Dendritic cell treated with granulocyte-macrophage colony-stimulating factor and Interleukin-4, amounts not matched to agents 40 ng/mL and 50 ng/mL, for 4 days (primary cell): Measurements from ENCODE around the gene MRPL41.

ENCODE experiments used
- H3K27ac Mint-ChIP-seq: one replicate; pipeline ENCODE4 v1.8.0; 2022; ENCODE audit warnings: mild to moderate bottlenecking, mixed read lengths
- H3K27me3 Mint-ChIP-seq: one replicate; pipeline ENCODE4 v1.8.0; 2022; ENCODE audit warnings: mild to moderate bottlenecking, mixed read lengths
- H3K36me3 Mint-ChIP-seq: one replicate; pipeline ENCODE4 v1.8.0; 2022; ENCODE audit warnings: low read depth, mixed read lengths
- H3K4me1 Mint-ChIP-seq: one replicate; pipeline ENCODE4 v1.8.0; 2022; ENCODE audit warnings: low read depth, mixed read lengths
- H3K4me3 Mint-ChIP-seq: one replicate; pipeline ENCODE4 v1.8.0; 2022; ENCODE audit warnings: mild to moderate bottlenecking, moderate library complexity, mixed read lengths
- H3K9me3 Mint-ChIP-seq: one replicate; pipeline ENCODE4 v1.8.0; 2022; ENCODE audit warnings: mixed read lengths
- intact Hi-C: fragments of 100-400 bp; cut with micrococcal nuclease; formaldehyde crosslinking; loops from one replicate; pipeline ENCODE4 v1.15.0; 2022

MRPL41 gene

GRCh38 chr9:137578518-137579258 is 27.0 kb downstream of the MRPL41 start, which contains the start of gene DPH7:
TSS of gene DPH7 (minus strand) at chr9:137578925. CDS start at chr9:137578777, 148 bp downstream.
- intact Hi-C loops, result loop anchor here (2.0 kb wide), 1 partner anchor 40 kb away; the partner anchor contains the start of gene EHMT1
- peaks cover 40% of the 10 kb centered on the region for H3K4me1 Mint-ChIP-seq

DNA sequence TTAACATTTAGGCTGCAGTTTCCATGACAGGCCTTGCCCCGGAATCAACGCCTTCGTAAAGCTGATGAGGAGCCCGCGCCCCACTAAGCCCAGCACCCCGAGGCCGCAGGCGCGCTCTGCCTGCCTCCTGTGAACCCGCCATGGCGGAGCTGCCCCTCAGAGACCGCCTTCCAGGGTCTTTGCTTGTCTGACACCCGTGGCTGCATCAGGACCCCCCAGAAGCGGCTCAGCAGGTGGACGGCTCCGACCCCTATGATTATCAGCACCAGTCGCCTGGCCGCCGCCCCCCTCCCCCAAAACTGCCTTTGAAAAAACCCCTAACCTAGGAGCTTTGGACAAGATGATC is 27.6 kb downstream of the MRPL41 start:
- Mint-ChIP-seq H3K36me3 (peaks cover 60% of the 10 kb centered on the region), H3K27me3 (no peaks in the 10 kb centered on the region), H3K4me3 (peak overlapping the region; percentile 83), H3K9me3 (no peaks in the 10 kb centered on the region), H3K27ac (peak overlapping the region; percentile 72), H3K4me1 (peaks cover 40% of the 10 kb centered on the region)
- intact Hi-C loops, result loop anchor here (2.0 kb wide), 1 partner anchor 40 kb away; the partner anchor contains the start of gene EHMT1

More at GRCh38 chr9:137578518-137579258, 27.0 kb downstream of the MRPL41 start, which contains the start of gene DPH7:
- Mint-ChIP-seq H3K27ac (peak within 1 kb of the TSS; percentile 72), H3K36me3 (peaks cover 60% of the 10 kb centered on the region), H3K9me3 (no peaks in the 10 kb centered on the region), H3K4me3 (peak within 1 kb of the TSS; percentile 83), H3K27me3 (no peaks in the 10 kb centered on the region)

DNA sequence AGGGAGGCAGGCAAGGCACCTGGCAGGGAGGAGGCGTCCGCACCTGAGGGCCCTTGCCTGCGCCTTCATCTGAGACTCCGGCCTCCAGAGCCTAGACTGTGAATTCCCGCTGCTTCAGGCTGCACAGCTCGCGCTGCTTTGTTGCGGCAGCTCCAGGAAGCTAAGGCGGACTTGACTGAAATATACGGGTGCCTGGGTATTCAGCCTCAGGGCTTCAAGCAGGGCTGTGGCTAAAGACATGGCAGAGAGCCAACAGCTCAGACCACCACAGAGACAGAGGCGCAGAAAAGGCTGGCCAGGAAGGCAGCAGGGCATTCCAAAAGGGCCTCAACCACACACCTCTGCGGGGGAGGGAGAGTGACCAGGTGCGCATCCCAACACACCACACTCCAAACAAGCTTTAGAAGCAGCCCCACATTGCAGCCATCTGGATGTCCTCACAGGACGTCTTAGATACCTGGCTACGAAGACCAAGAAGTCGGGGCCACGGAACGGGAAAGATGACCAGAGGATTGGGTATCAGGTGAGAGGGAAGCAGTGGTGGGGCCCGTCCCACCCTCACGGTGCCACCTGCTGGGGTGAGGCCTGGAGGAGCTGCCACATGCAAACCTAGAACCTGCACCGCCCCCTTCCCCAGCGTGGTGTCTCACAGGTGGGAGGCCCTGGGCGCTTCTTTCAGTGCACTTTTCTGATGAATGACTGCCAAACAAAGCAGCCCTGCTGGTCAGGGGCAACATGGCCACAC is 28.7 kb downstream of the MRPL41 start:
- Mint-ChIP-seq H3K27ac (no peak overlapping the region), H3K4me1 (peaks cover 33% of the 10 kb centered on the region), H3K9me3 (no peaks in the 10 kb centered on the region), H3K27me3 (no peaks in the 10 kb centered on the region), H3K36me3 (peaks cover 60% of the 10 kb centered on the region), H3K4me3 (no peak overlapping the region)
- intact Hi-C loops, result loop anchor here (10.0 kb wide), 1 partner anchor 114 kb away; no protein-coding TSS in a partner anchor

DNA sequence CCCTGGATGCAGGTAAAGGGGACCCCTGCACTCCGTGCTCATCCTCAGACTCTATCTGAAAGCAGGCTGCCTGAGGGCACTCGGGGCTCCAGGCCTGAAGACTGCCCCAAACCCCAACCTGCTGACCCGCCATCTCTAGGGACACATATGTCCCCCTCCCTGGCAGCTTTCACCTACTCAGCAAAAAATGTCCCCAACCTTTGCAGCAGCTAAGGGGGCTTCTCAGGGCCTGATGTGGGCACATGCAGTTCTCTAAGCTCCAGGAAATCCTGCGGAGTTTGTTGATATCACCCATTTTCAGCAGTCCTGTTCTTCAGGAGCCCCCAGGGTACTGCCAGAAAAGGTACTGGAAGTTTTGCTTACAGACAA is 29.3 kb downstream of the MRPL41 start:
- Mint-ChIP-seq H3K27ac (no peak overlapping the region), H3K27me3 (no peaks in the 10 kb centered on the region), H3K36me3 (peaks cover 60% of the 10 kb centered on the region), H3K9me3 (no peaks in the 10 kb centered on the region), H3K4me1 (peaks cover 28% of the 10 kb centered on the region), H3K4me3 (no peak overlapping the region)
- intact Hi-C loops, result loop anchor here (10.0 kb wide), 1 partner anchor 114 kb away; no protein-coding TSS in a partner anchor

DNA sequence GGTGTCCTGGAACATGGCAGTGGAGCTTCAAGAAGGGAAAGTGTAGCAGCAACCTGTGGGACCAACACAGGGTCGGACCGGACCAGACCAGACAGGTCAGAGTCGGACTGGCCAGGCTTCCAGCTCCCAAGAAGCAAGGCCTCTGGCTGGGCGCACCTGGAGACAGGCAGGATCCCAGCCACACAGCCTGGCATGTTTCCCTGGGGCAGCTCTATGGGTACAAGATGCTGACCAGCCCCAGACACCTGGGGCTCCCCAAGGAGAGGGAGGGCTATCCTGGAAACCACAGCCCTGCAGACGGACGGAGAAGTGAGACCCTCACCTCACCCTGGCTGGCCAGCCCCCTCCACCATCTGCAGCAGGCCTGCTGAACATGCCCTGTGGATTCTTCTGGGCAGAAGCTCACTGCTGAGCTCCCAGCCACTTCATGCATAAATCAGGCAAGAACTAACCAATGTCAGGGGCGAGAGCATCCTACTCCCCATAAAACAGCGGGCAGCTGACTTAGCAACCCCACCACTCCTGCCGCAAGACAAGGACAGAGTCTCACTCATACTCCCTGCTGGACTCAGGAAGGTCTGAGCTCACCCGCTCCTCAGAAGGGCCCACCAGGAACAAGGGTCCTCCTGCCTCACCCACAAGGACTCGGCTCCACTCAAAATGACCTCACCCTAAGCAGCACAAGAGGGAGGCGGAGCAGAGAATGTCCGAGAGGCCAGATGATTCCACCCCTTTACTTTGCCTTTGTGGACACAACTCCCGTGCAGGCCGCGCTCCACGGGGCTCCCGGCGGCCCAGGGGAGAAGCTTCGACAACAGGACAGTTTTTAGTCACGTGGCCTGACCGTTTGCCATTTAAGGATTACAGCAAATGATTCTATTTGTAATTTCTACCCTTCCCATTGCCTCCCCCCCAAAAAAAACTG is 29.9 kb downstream of the MRPL41 start:
- intact Hi-C loops, result loop anchor here (10.0 kb wide), 1 partner anchor 113 kb away; no protein-coding TSS in a partner anchor
- no peak overlapping the region for H3K4me3 Mint-ChIP-seq
- H3K4me1 Mint-ChIP-seq, result peaks cover 21% of the 10 kb centered on the region
- no peaks in the 10 kb centered on the region for H3K9me3 Mint-ChIP-seq
- H3K27ac Mint-ChIP-seq, result no peak overlapping the region
- peaks cover 60% of the 10 kb centered on the region for H3K36me3 Mint-ChIP-seq
- H3K27me3 Mint-ChIP-seq, result no peaks in the 10 kb centered on the region

GRCh38 chr9:137582286-137582860 is 30.7 kb downstream of the MRPL41 start:
- H3K36me3 Mint-ChIP-seq, result peaks cover 65% of the 10 kb centered on the region
- no peak overlapping the region for H3K4me3 Mint-ChIP-seq
- intact Hi-C loops, result loop anchor here (10.0 kb wide), 1 partner anchor 112 kb away; no protein-coding TSS in a partner anchor
- no peaks in the 10 kb centered on the region for H3K27me3 Mint-ChIP-seq
- no peaks in the 10 kb centered on the region for H3K9me3 Mint-ChIP-seq
- peaks cover 14% of the 10 kb centered on the region for H3K4me1 Mint-ChIP-seq
- no peak overlapping the region for H3K27ac Mint-ChIP-seq

DNA sequence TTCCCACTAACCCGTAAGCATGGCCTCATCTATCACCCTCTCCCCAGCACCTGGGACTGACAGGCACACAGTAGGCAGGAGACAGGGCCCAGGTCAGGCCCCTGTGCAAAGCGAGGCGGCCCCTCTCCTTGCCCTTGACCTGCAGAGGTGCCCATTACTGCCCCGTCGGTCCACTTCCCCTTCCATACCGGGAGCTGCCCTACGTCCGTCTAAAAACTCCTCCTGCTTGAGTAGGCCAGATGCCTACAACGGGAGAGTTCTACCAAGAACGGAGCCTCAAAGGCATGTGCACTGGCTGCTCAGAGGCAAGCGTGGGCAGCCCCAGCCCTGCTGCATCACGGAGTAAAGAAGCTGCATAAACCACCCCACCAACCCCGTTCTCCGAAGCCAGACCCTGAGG is 31.7 kb downstream of the MRPL41 start:
- no peak overlapping the region for H3K4me3 Mint-ChIP-seq

DNA sequence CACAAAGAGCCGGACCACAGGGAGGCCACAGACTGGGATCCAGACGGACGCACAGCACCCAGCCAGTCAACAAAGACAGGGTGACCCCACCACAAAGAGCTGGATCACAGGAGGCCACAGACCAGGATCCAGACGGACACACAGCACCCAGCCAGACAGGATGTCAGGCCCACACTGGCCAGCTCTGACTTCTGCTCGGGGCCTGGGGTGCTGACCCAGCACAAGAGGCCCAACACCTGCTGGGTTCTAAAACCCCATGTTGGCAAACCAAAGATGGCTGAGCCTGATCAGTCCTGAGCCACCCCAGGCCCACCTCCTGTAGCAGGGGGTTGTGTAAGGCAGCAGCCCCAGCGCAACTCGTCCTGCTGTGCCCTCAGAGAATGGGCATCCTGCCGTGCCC is 32.3 kb downstream of the MRPL41 start:
- intact Hi-C loops, result loop anchor here (10.0 kb wide), 1 partner anchor 111 kb away; no protein-coding TSS in a partner anchor
- Mint-ChIP-seq H3K27ac (no peak overlapping the region), H3K4me3 (no peak overlapping the region), H3K9me3 (no peaks in the 10 kb centered on the region), H3K27me3 (no peaks in the 10 kb centered on the region), H3K4me1 (peaks cover 18% of the 10 kb centered on the region), H3K36me3 (peaks cover 77% of the 10 kb centered on the region)

More for the DNA sequence above, 31.7 kb downstream of the MRPL41 start:
- Mint-ChIP-seq H3K9me3 (no peaks in the 10 kb centered on the region), H3K27me3 (no peaks in the 10 kb centered on the region), H3K27ac (no peak overlapping the region), H3K36me3 (peaks cover 75% of the 10 kb centered on the region), H3K4me1 (peaks cover 13% of the 10 kb centered on the region)
- intact Hi-C loops, result loop anchor here (10.0 kb wide), 1 partner anchor 111 kb away; no protein-coding TSS in a partner anchor

DNA sequence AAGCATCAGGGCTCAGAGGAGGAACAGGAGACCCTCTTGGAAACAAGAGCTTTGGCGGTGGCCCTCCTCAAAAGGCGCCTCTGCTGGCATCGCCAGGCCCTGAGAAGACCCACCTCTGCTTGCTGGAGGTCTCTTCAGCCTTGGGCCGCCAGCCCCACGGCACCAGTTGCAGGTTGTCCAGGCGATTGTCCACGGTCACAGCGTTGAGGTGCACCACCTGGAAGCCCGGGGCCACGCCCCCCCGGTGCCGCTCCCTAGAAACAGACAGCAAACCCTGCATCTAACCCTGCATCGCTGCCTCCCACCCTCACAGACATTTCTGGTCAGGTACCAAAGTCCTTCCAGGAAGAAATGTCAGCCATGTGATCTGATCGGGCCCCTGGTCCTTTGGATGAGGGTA is 35.2 kb downstream of the MRPL41 start:
- Mint-ChIP-seq H3K4me3 (no peak overlapping the region), H3K9me3 (no peaks in the 10 kb centered on the region), H3K27ac (no peak overlapping the region), H3K27me3 (no peaks in the 10 kb centered on the region), H3K4me1 (peaks cover 25% of the 10 kb centered on the region), H3K36me3 (peaks cover 73% of the 10 kb centered on the region)
- intact Hi-C loops, result loop anchor here (10.0 kb wide), 1 partner anchor 108 kb away; no protein-coding TSS in a partner anchor

GRCh38 chr9:137588311-137588710 is 36.6 kb downstream of the MRPL41 start:
- intact Hi-C loops, result loop anchor here (10.0 kb wide), 1 partner anchor 106 kb away; no protein-coding TSS in a partner anchor
- H3K27ac Mint-ChIP-seq, result no peak overlapping the region
- H3K4me1 Mint-ChIP-seq, result peaks cover 38% of the 10 kb centered on the region

GRCh38 chr9:137588891-137589290 is 37.2 kb downstream of the MRPL41 start:
- Mint-ChIP-seq H3K9me3 (no peaks in the 10 kb centered on the region), H3K27ac (peak overlapping the region; percentile 64), H3K4me3 (peak overlapping the region; percentile 5), H3K27me3 (no peaks in the 10 kb centered on the region), H3K4me1 (peaks cover 38% of the 10 kb centered on the region), H3K36me3 (peaks cover 57% of the 10 kb centered on the region)
- intact Hi-C loops, result loop anchor here (10.0 kb wide), 1 partner anchor 106 kb away; no protein-coding TSS in a partner anchor

More at GRCh38 chr9:137588311-137588710, 36.6 kb downstream of the MRPL41 start:
- Mint-ChIP-seq H3K9me3 (no peaks in the 10 kb centered on the region), H3K36me3 (peaks cover 59% of the 10 kb centered on the region), H3K27me3 (no peaks in the 10 kb centered on the region), H3K4me3 (no peak overlapping the region)

- peaks cover 38% of the 10 kb centered on the region for H3K4me1 Mint-ChIP-seq
- peak overlapping the region; percentile 64 for H3K27ac Mint-ChIP-seq
- intact Hi-C loops, result loop anchor here (1.0 to 10.0 kb wide), 4 partner anchors 16 to 105 kb away; partner anchors contain the start of genes ARRDC1, MRPL41 and PNPLA7
- H3K9me3 Mint-ChIP-seq, result no peaks in the 10 kb centered on the region
- peak overlapping the region; percentile 75 for H3K4me3 Mint-ChIP-seq
- no peaks in the 10 kb centered on the region for H3K27me3 Mint-ChIP-seq
- H3K36me3 Mint-ChIP-seq, result peaks cover 53% of the 10 kb centered on the region
Observed at GRCh38 chr9:137589441-137590122, 37.9 kb downstream of the MRPL41 start.
